H9 (cell line): ENCODE results near the gene PROK1. TPM values are rescaled to one million over a fixed set of nuclear protein-coding genes. Genes with fewer than 3 reads are reported as not detected.

Experiments
- DNase-seq: peaks from one replicate; pipeline ENCODE4 v3.0.0-alpha.2; 2017
- H2AFZ ChIP-seq: one replicate; pipeline ENCODE4 v1.6.1; 2013; ENCODE audit warnings: mild to moderate bottlenecking, low read length, control low read depth, moderate library complexity
- H2AK5ac ChIP-seq: 2 replicates; pipeline ENCODE4 v1.6.1; 2013; ENCODE audit warnings: low read length, control low read depth, mixed read lengths; ENCODE audit not compliant: insufficient read length
- H2BK120ac ChIP-seq: one replicate; pipeline ENCODE4 v1.6.1; 2013; ENCODE audit warnings: low read depth, mild to moderate bottlenecking, low read length, control low read depth, inconsistent platforms; ENCODE audit not compliant: poor library complexity, severe bottlenecking
- H2BK12ac ChIP-seq: 2 replicates; pipeline ENCODE4 v1.6.1; 2013; ENCODE audit warnings: low read length, control low read depth, mixed read lengths, low read depth; ENCODE audit not compliant: insufficient read length
- H2BK15ac ChIP-seq: 2 replicates; pipeline ENCODE4 v1.6.1; 2013; ENCODE audit warnings: low read depth, low read length, control low read depth
- H2BK20ac ChIP-seq: one replicate; pipeline ENCODE4 v1.6.1; 2013; ENCODE audit warnings: low read depth, mild to moderate bottlenecking, low read length, control low read depth, inconsistent platforms; ENCODE audit not compliant: poor library complexity, severe bottlenecking
- H2BK5ac ChIP-seq: 2 replicates; pipeline ENCODE4 v1.6.1; 2013; ENCODE audit warnings: low read length, control low read depth, mixed read lengths; ENCODE audit not compliant: insufficient read length
- H3K14ac ChIP-seq: 2 replicates; pipeline ENCODE4 v1.6.1; 2013; ENCODE audit warnings: low read length, control low read depth; ENCODE audit not compliant: insufficient read depth
- H3K18ac ChIP-seq: 2 replicates; pipeline ENCODE4 v1.6.1; 2013; ENCODE audit warnings: low read depth, mild to moderate bottlenecking, mixed read lengths, low read length, control low read depth; ENCODE audit not compliant: insufficient read length
- H3K23ac ChIP-seq: 2 replicates; pipeline ENCODE4 v1.6.1; 2013; ENCODE audit warnings: low read length, control low read depth, mixed read lengths, low read depth; ENCODE audit not compliant: insufficient read length
- H3K23me2 ChIP-seq: 2 replicates; pipeline ENCODE4 v1.6.1; 2013; ENCODE audit warnings: low read depth, mild to moderate bottlenecking, mixed read lengths, low read length, control low read depth; ENCODE audit not compliant: insufficient read length, poor library complexity, severe bottlenecking
- H3K27ac ChIP-seq: 2 replicates; pipeline ENCODE4 v1.5.1; 2013; ENCODE audit warnings: low read length, control low read depth, mixed read lengths, low read depth; ENCODE audit not compliant: insufficient read length
- H3K27me3 ChIP-seq: 2 replicates; pipeline ENCODE4 v1.6.1; 2013; ENCODE audit warnings: low read length, control low read depth, inconsistent platforms; ENCODE audit not compliant: insufficient read depth
- H3K4ac ChIP-seq: 2 replicates; pipeline ENCODE4 v1.6.1; 2013; ENCODE audit warnings: low read depth, mild to moderate bottlenecking, control low read depth, inconsistent platforms, low read length, moderate library complexity
- H3K4me1 ChIP-seq: 2 replicates; pipeline ENCODE4 v1.6.1; 2013; ENCODE audit warnings: low read length, control low read depth, inconsistent platforms; ENCODE audit not compliant: insufficient read depth
- H3K4me2 ChIP-seq: 2 replicates; pipeline ENCODE4 v1.6.1; 2013; ENCODE audit warnings: low read length, control low read depth, mixed read lengths; ENCODE audit not compliant: insufficient read length, insufficient read depth
- H3K56ac ChIP-seq: 2 replicates; pipeline ENCODE4 v1.6.1; 2013; ENCODE audit warnings: low read depth, mild to moderate bottlenecking, mixed read lengths, low read length, control low read depth; ENCODE audit not compliant: insufficient read length
- H3K79me1 ChIP-seq: 2 replicates; pipeline ENCODE4 v1.6.1; 2013; ENCODE audit warnings: low read depth, mild to moderate bottlenecking, moderate library complexity, low read length, control low read depth, inconsistent platforms; ENCODE audit not compliant: insufficient read depth, poor library complexity, severe bottlenecking
- H3K79me2 ChIP-seq: 2 replicates; pipeline ENCODE4 v1.6.1; 2013; ENCODE audit warnings: low read length, control low read depth, inconsistent platforms; ENCODE audit not compliant: insufficient read depth
- H3K9ac ChIP-seq: 2 replicates; pipeline ENCODE4 v1.6.1; 2013; ENCODE audit warnings: low read length, control low read depth, mixed read lengths; ENCODE audit not compliant: insufficient read length; ENCODE audit errors: extremely low read depth
- H3K9me3 ChIP-seq: one replicate; pipeline ENCODE4 v1.6.1; 2013; ENCODE audit warnings: low read depth, low read length, inconsistent platforms; ENCODE audit not compliant: control insufficient read depth
- H3T11ph ChIP-seq: one replicate; pipeline ENCODE4 v1.6.1; 2013; ENCODE audit warnings: mild to moderate bottlenecking, low read length, control low read depth, inconsistent platforms
- H4K20me1 ChIP-seq: one replicate; pipeline ENCODE4 v1.6.1; 2013; ENCODE audit not compliant: control insufficient read depth, insufficient read length, insufficient read depth
- H4K5ac ChIP-seq: 2 replicates; pipeline ENCODE4 v1.6.1; 2013; ENCODE audit warnings: low read depth, mild to moderate bottlenecking, mixed read lengths, low read length, control low read depth; ENCODE audit not compliant: insufficient read length
- H4K8ac ChIP-seq: replicated peaks from 2 replicates; pipeline ENCODE4 v1.6.1; 2013; ENCODE audit warnings: low read length, control low read depth, mixed read lengths, low read depth; ENCODE audit not compliant: insufficient read length
- H4K91ac ChIP-seq: 2 replicates; pipeline ENCODE4 v1.6.1; 2013; ENCODE audit warnings: low read depth, mild to moderate bottlenecking, moderate library complexity, mixed read lengths, low read length, control low read depth; ENCODE audit not compliant: insufficient read length
- H3K27ac Mint-ChIP-seq, 3 experiments: 2 replicates in 2 of 3; 3 replicates in 1 of 3; pipeline ENCODE4 v1.8.0; 2020 to 2021; ENCODE audit warnings: mixed read lengths in 3 of 3, mild to moderate bottlenecking in 1 of 3, moderate library complexity in 1 of 3
- H3K27me3 Mint-ChIP-seq: 2 replicates; pipeline ENCODE4 v1.8.0; 2021; ENCODE audit warnings: low read depth, mild to moderate bottlenecking, moderate library complexity, mixed read lengths
- H3K36me3 Mint-ChIP-seq, 3 experiments: 2 replicates in 2 of 3; 3 replicates in 1 of 3; pipeline ENCODE4 v1.8.0; 2020 to 2021; ENCODE audit warnings: low read depth in 3 of 3, mixed read lengths in 3 of 3; ENCODE audit not compliant: insufficient read depth in 1 of 3
- H3K4me1 Mint-ChIP-seq, 2 experiments: 2 replicates each; pipeline ENCODE4 v1.8.0; 2020; ENCODE audit warnings: mixed read lengths in 2 of 2
- H3K4me3 Mint-ChIP-seq, 2 experiments: 2 replicates in 1 of 2; 3 replicates in 1 of 2; pipeline ENCODE4 v1.8.0; 2020 to 2021; ENCODE audit warnings: mild to moderate bottlenecking in 2 of 2, mixed read lengths in 2 of 2, moderate library complexity in 1 of 2
- H3K9me3 Mint-ChIP-seq, 2 experiments: 2 replicates in 1 of 2; 3 replicates in 1 of 2; pipeline ENCODE4 v1.8.0; 2020; ENCODE audit warnings: mild to moderate bottlenecking in 2 of 2, mixed read lengths in 2 of 2, moderate library complexity in 1 of 2
- WGBS: extraction: QIAGEN DNeasy Blood & Tissue Kit; methylation state at CpG from one replicate; pipeline ENCODE4 v1.1.7; 2013; ENCODE audit warnings: missing lambda C conversion rate, low lambda C conversion rate, mixed read lengths; ENCODE audit not compliant: insufficient read length; ENCODE audit errors: extremely low coverage; 5-methylcytosine and 5-hydroxymethylcytosine counted together
- total RNA-seq: library from RNA; stranded (reverse); gene quantifications from 2 replicates; pipeline ENCODE4 v1.2.1, GENCODE V29; 2021
- TF ChIP-seq, protein P1 (sequence below): fragments of 200-600 bp; sonication (generic); conservative IDR thresholded peaks from 3 replicates; pipeline ENCODE4 v1.8.0; 2021; ENCODE audit warnings: antibody characterized with exemption, mild to moderate bottlenecking

Gene PROK1
- total RNA-seq, 1 experiment from 2014 or later = not detected

DNA sequence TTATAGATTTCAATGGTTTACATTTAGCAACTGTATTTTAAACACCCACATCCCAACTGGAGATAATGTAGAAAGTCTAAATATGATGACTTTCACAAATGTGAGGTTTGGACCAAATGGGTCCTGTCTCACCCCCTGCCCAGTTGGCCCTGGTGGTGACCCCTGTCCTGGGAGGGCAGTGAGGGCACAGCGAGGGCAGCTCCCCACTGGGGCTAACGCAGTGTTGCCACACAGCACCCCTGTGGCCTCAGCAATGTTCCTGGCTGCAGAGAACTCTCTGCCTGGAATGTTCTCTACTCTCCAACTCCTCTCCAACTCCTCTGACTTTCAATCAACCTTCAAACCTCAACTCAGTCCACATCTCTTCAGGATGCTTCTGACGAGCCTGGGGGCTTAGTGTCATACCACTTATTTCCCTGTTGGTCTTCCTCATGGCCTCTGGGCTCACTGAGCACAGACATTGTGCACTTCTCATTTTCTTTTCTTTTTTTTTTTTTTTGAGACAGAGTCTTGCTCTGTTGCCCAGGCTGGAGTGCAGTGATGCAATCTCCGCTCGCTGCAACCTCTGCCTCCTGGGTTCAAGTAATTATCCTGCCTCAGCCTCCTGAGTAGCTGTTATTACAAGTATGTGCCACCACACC, 42.2 kb downstream of the PROK1 start:
- Mint-ChIP-seq H3K27me3 (peaks cover 27% of the 10 kb centered on the region), H3K27ac (no peak overlapping the region), H3K4me3 (no peak overlapping the region), H3K4me1 (peaks cover 29 to 36% of the 10 kb centered on the region in 2 experiments), H3K9me3 (no peaks in the 10 kb centered on the region; a peak in 1 of 5 replicates), H3K36me3 (no peaks in the 10 kb centered on the region; a peak in 1 of 7 replicates)
- H2BK120ac ChIP-seq = no peak overlapping the region
- H4K8ac ChIP-seq = no peak overlapping the region
- no peak overlapping the region for H2AK5ac ChIP-seq
- H3K4ac ChIP-seq = no peak overlapping the region
- H4K91ac ChIP-seq = no peak overlapping the region
- no peak overlapping the region for H3K23ac ChIP-seq
- H3K18ac ChIP-seq = no peak overlapping the region
- WGBS = no CpG with 5 or more reads among the region's 5 CpGs
- H2AFZ ChIP-seq = no peak overlapping the region
- DNase-seq = no peak
- H3K4me1 ChIP-seq = peaks cover 2% of the 10 kb centered on the region; the same call in 1 of the 2 replicates
- H3K79me1 ChIP-seq = no peaks in the 10 kb centered on the region
- TF ChIP-seq, protein P1, sequence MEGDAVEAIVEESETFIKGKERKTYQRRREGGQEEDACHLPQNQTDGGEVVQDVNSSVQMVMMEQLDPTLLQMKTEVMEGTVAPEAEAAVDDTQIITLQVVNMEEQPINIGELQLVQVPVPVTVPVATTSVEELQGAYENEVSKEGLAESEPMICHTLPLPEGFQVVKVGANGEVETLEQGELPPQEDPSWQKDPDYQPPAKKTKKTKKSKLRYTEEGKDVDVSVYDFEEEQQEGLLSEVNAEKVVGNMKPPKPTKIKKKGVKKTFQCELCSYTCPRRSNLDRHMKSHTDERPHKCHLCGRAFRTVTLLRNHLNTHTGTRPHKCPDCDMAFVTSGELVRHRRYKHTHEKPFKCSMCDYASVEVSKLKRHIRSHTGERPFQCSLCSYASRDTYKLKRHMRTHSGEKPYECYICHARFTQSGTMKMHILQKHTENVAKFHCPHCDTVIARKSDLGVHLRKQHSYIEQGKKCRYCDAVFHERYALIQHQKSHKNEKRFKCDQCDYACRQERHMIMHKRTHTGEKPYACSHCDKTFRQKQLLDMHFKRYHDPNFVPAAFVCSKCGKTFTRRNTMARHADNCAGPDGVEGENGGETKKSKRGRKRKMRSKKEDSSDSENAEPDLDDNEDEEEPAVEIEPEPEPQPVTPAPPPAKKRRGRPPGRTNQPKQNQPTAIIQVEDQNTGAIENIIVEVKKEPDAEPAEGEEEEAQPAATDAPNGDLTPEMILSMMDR = no peak
- H3K4me2 ChIP-seq = no peak overlapping the region
- H3K9ac ChIP-seq = no peak overlapping the region
- H3K9me3 ChIP-seq = no peaks in the 10 kb centered on the region
- no peaks in the 10 kb centered on the region for H3K79me2 ChIP-seq
- H3K56ac ChIP-seq = no peak overlapping the region
- no peak overlapping the region for H2BK5ac ChIP-seq
- no peak overlapping the region for H3K27ac ChIP-seq
- H3K14ac ChIP-seq = no peak overlapping the region
- no peaks in the 10 kb centered on the region for H3K27me3 ChIP-seq
- no peak overlapping the region for H4K5ac ChIP-seq
- H2BK12ac ChIP-seq = no peak overlapping the region
- no peak overlapping the region for H2BK15ac ChIP-seq
- H4K20me1 ChIP-seq = no peaks in the 10 kb centered on the region
- no peak overlapping the region for H2BK20ac ChIP-seq
- no peak overlapping the region for H3T11ph ChIP-seq
- H3K23me2 ChIP-seq = no peaks in the 10 kb centered on the region
